OCI-LY1 (cell line): ENCODE measurements around the gene TMEM126A.

Experiments used
- H2AFZ ChIP-seq: fragments of 200-600 bp; sonication (generic), shearing (Covaris generic); 2 replicates; pipeline ENCODE4 v1.6.0; 2014; ENCODE audit warnings: antibody characterized with exemption, mild to moderate bottlenecking, low read length
- H3F3A ChIP-seq: fragments of 200-600 bp; sonication (generic), shearing (Covaris generic); 2 replicates; pipeline ENCODE4 v1.6.0; 2014; ENCODE audit warnings: mild to moderate bottlenecking, antibody characterized with exemption, low read length, moderate library complexity; ENCODE audit not compliant: insufficient read depth
- H3K27ac ChIP-seq: fragments of 200-600 bp; sonication (generic); 2 replicates; pipeline ENCODE4 v1.5.1; 2014; ENCODE audit warnings: low read length, mixed run types, mild to moderate bottlenecking, low read depth; ENCODE audit not compliant: poor library complexity, severe bottlenecking
- H3K27me3 ChIP-seq: fragments of 200-600 bp; sonication (generic); 2 replicates; pipeline ENCODE4 v1.6.0; 2014; ENCODE audit warnings: antibody characterized with exemption, mild to moderate bottlenecking, low read length, moderate library complexity; ENCODE audit not compliant: insufficient read depth
- H3K36me3 ChIP-seq: fragments of 200-600 bp; sonication (generic); 2 replicates; pipeline ENCODE4 v1.6.1; 2014; ENCODE audit warnings: mild to moderate bottlenecking, antibody characterized with exemption, low read length, moderate library complexity, mixed read lengths; ENCODE audit not compliant: insufficient read depth
- H3K4me1 ChIP-seq: fragments of 200-600 bp; sonication (generic); 2 replicates; pipeline ENCODE4 v1.5.1; 2014; ENCODE audit warnings: mild to moderate bottlenecking, low read length, moderate library complexity; ENCODE audit not compliant: insufficient read depth, severe bottlenecking
- H3K4me2 ChIP-seq: fragments of 200-600 bp; sonication (generic), shearing (Covaris generic); 2 replicates; pipeline ENCODE4 v1.6.1; 2014; ENCODE audit warnings: low read length
- H3K4me3 ChIP-seq: fragments of 200-600 bp; sonication (generic); 2 replicates; pipeline ENCODE4 v1.5.1; 2014; ENCODE audit warnings: low read length, low read depth, mild to moderate bottlenecking, mixed read lengths; ENCODE audit not compliant: poor library complexity, severe bottlenecking
- H3K79me2 ChIP-seq: fragments of 200-600 bp; shearing (Covaris generic); 2 replicates; pipeline ENCODE4 v1.6.1; 2016; ENCODE audit warnings: mixed run types, low read length, mixed read lengths; ENCODE audit not compliant: insufficient read depth
- H3K9ac ChIP-seq: fragments of 200-600 bp; sonication (generic), shearing (Covaris generic); 2 replicates; pipeline ENCODE4 v1.6.1; 2014; ENCODE audit warnings: mild to moderate bottlenecking, low read length, mixed read lengths
- H3K9me2 ChIP-seq: fragments of 200-600 bp; sonication (generic), shearing (Covaris generic); 2 replicates; pipeline ENCODE4 v1.6.1; 2014; ENCODE audit warnings: low read depth, mild to moderate bottlenecking, low read length, mixed read lengths
- H3K9me3 ChIP-seq: fragments of 200-600 bp; shearing (Covaris generic); 2 replicates; pipeline ENCODE4 v1.6.1; 2014; ENCODE audit warnings: low read length, mixed read lengths
- H4K20me1 ChIP-seq: fragments of 200-600 bp; sonication (generic), shearing (Covaris generic); 2 replicates; pipeline ENCODE4 v1.6.0; 2016; ENCODE audit warnings: mild to moderate bottlenecking, low read length; ENCODE audit not compliant: insufficient read depth
- CTCF ChIP-seq: fragments of 200-600 bp; sonication (generic), shearing (Covaris generic); IDR thresholded peaks from 2 replicates; pipeline ENCODE4 v1.5.1; 2017; ENCODE audit warnings: mild to moderate bottlenecking, antibody characterized with exemption, low read length, moderate library complexity, mixed read lengths
- EZH2 ChIP-seq: fragments of 200-600 bp; sonication (generic), shearing (Covaris generic); IDR thresholded peaks from 2 replicates; pipeline ENCODE4 v1.8.0; 2017; ENCODE audit warnings: borderline replicate concordance, mixed run types, mild to moderate bottlenecking, antibody characterized with exemption, low read length, moderate library complexity, mixed read lengths

The TMEM126A gene

GRCh38 chr11:85704967-85705366, 57.2 kb downstream of the TMEM126A start:
- Histone ChIP-seq H3K4me3 (no peak overlapping the region), H3K9me2 (no peaks in the 10 kb centered on the region), H3K36me3 (no peaks in the 10 kb centered on the region), H3K4me2 (no peak overlapping the region), H3F3A (no peaks in the 10 kb centered on the region), H3K9ac (no peak overlapping the region), H3K4me1 (no peaks in the 10 kb centered on the region), H2AFZ (no peak overlapping the region), H4K20me1 (no peaks in the 10 kb centered on the region), H3K79me2 (no peaks in the 10 kb centered on the region), H3K9me3 (no peaks in the 10 kb centered on the region), H3K27ac (no peak overlapping the region), H3K27me3 (no peaks in the 10 kb centered on the region)
- no peak for TF ChIP-seq CTCF
- TF ChIP-seq EZH2: no peak

- H4K20me1 ChIP-seq: no peaks in the 10 kb centered on the region
- TF ChIP-seq EZH2 (no peak), CTCF (no peak)
- H3K36me3 ChIP-seq: no peaks in the 10 kb centered on the region
- no peaks in the 10 kb centered on the region for H3K4me1 ChIP-seq
- no peaks in the 10 kb centered on the region for H3K9me2 ChIP-seq
- no peaks in the 10 kb centered on the region for H3F3A ChIP-seq
- no peak overlapping the region for H2AFZ ChIP-seq
- H3K27ac ChIP-seq: no peak overlapping the region
- H3K4me2 ChIP-seq: no peak overlapping the region
- no peak overlapping the region for H3K4me3 ChIP-seq
- no peak overlapping the region for H3K9ac ChIP-seq
- H3K79me2 ChIP-seq: no peaks in the 10 kb centered on the region
- H3K27me3 ChIP-seq: no peaks in the 10 kb centered on the region
- H3K9me3 ChIP-seq: no peaks in the 10 kb centered on the region
Observed at GRCh38 chr11:85705800-85706199, 58.0 kb downstream of the TMEM126A start.
